ENCODE measurements around the gene MMP21.

DNA sequence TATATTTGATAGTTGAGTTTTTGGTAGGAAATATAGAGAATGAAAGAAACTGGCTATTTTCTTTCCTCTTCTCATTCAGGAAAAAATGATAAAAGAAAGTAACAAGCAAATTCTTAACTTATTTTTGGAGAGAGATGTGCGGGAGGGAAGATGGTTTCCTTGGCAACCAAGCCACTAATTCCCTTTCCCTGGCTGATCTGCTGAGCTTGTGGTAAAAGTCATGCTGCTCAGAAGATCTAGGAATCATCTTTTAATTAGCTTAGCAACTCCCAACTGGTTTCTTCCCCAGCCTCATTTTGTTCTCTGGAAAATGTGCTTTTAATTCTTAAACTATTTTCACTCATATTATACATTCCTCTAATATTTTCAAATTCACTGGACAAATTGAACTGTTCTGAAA is 35.6 kb upstream of the MMP21 start:
- TF ChIP-seq GATA2 (IDR thresholded peaks at IDR 0.05; ENCODE audit: low read depth, low read length) (no peak), GATA3 (IDR thresholded peaks at IDR 0.05; ENCODE audit: low read depth, low read length) (no peak)

Measured in SH-SY5Y (cell line).